ENCODE measurements around the gene DLGAP3.

- no peak for TF ChIP-seq CTCF (optimal IDR thresholded peaks at IDR 0.05 in 1 of 3, IDR thresholded peaks at IDR 0.05 in 1 of 3, conservative IDR thresholded peaks at IDR 0.05 in 1 of 3; ENCODE audit: extremely low read depth in 1 of 3, insufficient read depth in 2 of 3, low read length in 3 of 3)
- TF ChIP-seq EZH2 (IDR thresholded peaks at IDR 0.05; ENCODE audit: low read length): no peak
Measured at GRCh38 chr1:34975771-34976170, 46.3 kb upstream of the DLGAP3 start.

All from keratinocyte (primary cell).